MM.1S (cell line): ENCODE measurements around the gene PCCB.

Source experiments
- DNase-seq: peaks from one replicate; pipeline ENCODE4 v3.0.0-alpha.2; 2015
- H2AFZ ChIP-seq: fragments of 300-600 bp; sonication (generic); 2 replicates; pipeline ENCODE4 v1.6.0; 2016; ENCODE audit warnings: antibody characterized with exemption, low read length
- H3F3A ChIP-seq: fragments of 300-600 bp; sonication (generic); 2 replicates; pipeline ENCODE4 v1.6.1; 2016; ENCODE audit warnings: mild to moderate bottlenecking, antibody characterized with exemption, low read length, moderate library complexity, mixed read lengths; ENCODE audit not compliant: insufficient read depth
- H3K27ac ChIP-seq: fragments of 300-600 bp; sonication (generic); 2 replicates; pipeline ENCODE4 v1.5.1; 2016; ENCODE audit warnings: mild to moderate bottlenecking, low read length
- H3K27me3 ChIP-seq: fragments of 300-600 bp; sonication (generic); replicated peaks from 2 replicates; pipeline ENCODE4 v1.6.0; 2016; ENCODE audit warnings: low read length; ENCODE audit not compliant: insufficient read depth
- H3K36me3 ChIP-seq: fragments of 300-600 bp; sonication (generic); replicated peaks from 2 replicates; pipeline ENCODE4 v1.6.1; 2016; ENCODE audit warnings: mild to moderate bottlenecking, low read length, mixed read lengths; ENCODE audit not compliant: insufficient read depth
- H3K4me1 ChIP-seq: fragments of 300-600 bp; sonication (generic); 2 replicates; pipeline ENCODE4 v1.6.1; 2016; ENCODE audit warnings: low read length, mixed read lengths
- H3K4me2 ChIP-seq: fragments of 300-600 bp; sonication (generic); 2 replicates; pipeline ENCODE4 v1.6.0; 2016; ENCODE audit warnings: low read depth, low read length
- H3K4me3 ChIP-seq: fragments of 300-600 bp; sonication (generic); 2 replicates; pipeline ENCODE4 v1.5.1; 2016; ENCODE audit warnings: low read length, mixed read lengths
- H3K79me2 ChIP-seq: fragments of 300-600 bp; sonication (generic); 2 replicates; pipeline ENCODE4 v1.6.1; 2016; ENCODE audit warnings: mixed run types, low read length, mixed read lengths
- H3K9ac ChIP-seq: fragments of 300-600 bp; sonication (generic); 2 replicates; pipeline ENCODE4 v1.6.1; 2016; ENCODE audit warnings: low read length, mixed read lengths
- H3K9me2 ChIP-seq: fragments of 300-600 bp; sonication (generic); replicated peaks from 2 replicates; pipeline ENCODE4 v1.6.1; 2016; ENCODE audit warnings: mild to moderate bottlenecking, low read length, mixed read lengths; ENCODE audit not compliant: insufficient read depth
- H3K9me3 ChIP-seq: fragments of 300-600 bp; sonication (generic); replicated peaks from 2 replicates; pipeline ENCODE4 v1.6.1; 2016; ENCODE audit warnings: mild to moderate bottlenecking, low read length, mixed read lengths; ENCODE audit not compliant: insufficient read depth
- H4K20me1 ChIP-seq: fragments of 300-600 bp; sonication (generic); 2 replicates; pipeline ENCODE4 v1.6.1; 2016; ENCODE audit warnings: mild to moderate bottlenecking, low read length, moderate library complexity, mixed read lengths; ENCODE audit not compliant: insufficient read depth
- CTCF ChIP-seq: fragments of 300-600 bp; sonication (generic); IDR thresholded peaks from 2 replicates; pipeline ENCODE4 v1.5.1; 2016; ENCODE audit warnings: antibody characterized with exemption, low read length, mixed read lengths
- EZH2 ChIP-seq: fragments of 300-600 bp; sonication (generic); optimal IDR thresholded peaks from 2 replicates; pipeline ENCODE3; 2017; ENCODE audit warnings: low read depth, mild to moderate bottlenecking, antibody characterized with exemption, low read length, mixed read lengths
- EZH2phosphoT487 ChIP-seq: fragments of 300-600 bp; sonication (generic); IDR thresholded peaks from 2 replicates; pipeline ENCODE4 v1.6.1; 2018; ENCODE audit warnings: antibody characterized with exemption, low read length

The PCCB gene

GRCh38 chr3:136236109-136236508, 14.0 kb upstream of the PCCB start:
- no peak for TF ChIP-seq EZH2
- no peak for TF ChIP-seq EZH2phosphoT487
- no peak for TF ChIP-seq CTCF
- Histone ChIP-seq H3K4me2 (no peak overlapping the region), H3K27me3 (no peaks in the 10 kb centered on the region; the same call in 1 of the 2 replicates)

GRCh38 chr3:136237103-136237502, 13.0 kb upstream of the PCCB start:
- Histone ChIP-seq H3K27me3 (no peaks in the 10 kb centered on the region), H3K79me2 (no peaks in the 10 kb centered on the region), H3F3A (no peaks in the 10 kb centered on the region), H3K9ac (no peak overlapping the region), H2AFZ (no peak overlapping the region), H4K20me1 (no peaks in the 10 kb centered on the region), H3K4me1 (peaks cover 4% of the 10 kb centered on the region), H3K4me3 (no peak overlapping the region), H3K36me3 (no peaks in the 10 kb centered on the region), H3K9me3 (no peaks in the 10 kb centered on the region), H3K9me2 (no peaks in the 10 kb centered on the region), H3K27ac (no peak overlapping the region), H3K4me2 (no peak overlapping the region)
- no peak for DNase-seq
- no peak for TF ChIP-seq EZH2phosphoT487
- no peak for TF ChIP-seq CTCF

More at GRCh38 chr3:136236109-136236508, 14.0 kb upstream of the PCCB start:
- Histone ChIP-seq H3K9me2 (no peaks in the 10 kb centered on the region), H4K20me1 (no peaks in the 10 kb centered on the region), H2AFZ (no peak overlapping the region), H3K4me1 (peaks cover 4% of the 10 kb centered on the region), H3K4me3 (no peak overlapping the region), H3K27ac (no peak overlapping the region), H3K9ac (no peak overlapping the region), H3K9me3 (no peaks in the 10 kb centered on the region), H3K79me2 (no peaks in the 10 kb centered on the region), H3K36me3 (no peaks in the 10 kb centered on the region), H3F3A (no peaks in the 10 kb centered on the region)
- DNase-seq, result no peak

- no peaks in the 10 kb centered on the region for H4K20me1 ChIP-seq
- no peak overlapping the region for H3K9ac ChIP-seq
- no peak overlapping the region for H3K27ac ChIP-seq
- H3K4me3 ChIP-seq, result no peak overlapping the region
- no peaks in the 10 kb centered on the region for H3K27me3 ChIP-seq
- no peaks in the 10 kb centered on the region for H3K9me3 ChIP-seq
- H2AFZ ChIP-seq, result no peak overlapping the region
- H3F3A ChIP-seq, result no peaks in the 10 kb centered on the region
- no peaks in the 10 kb centered on the region for H3K36me3 ChIP-seq
- no peaks in the 10 kb centered on the region for H3K9me2 ChIP-seq
- H3K4me1 ChIP-seq, result peaks cover 4% of the 10 kb centered on the region
- no peak for TF ChIP-seq EZH2phosphoT487
- H3K4me2 ChIP-seq, result no peak overlapping the region
- no peak for DNase-seq
- H3K79me2 ChIP-seq, result no peaks in the 10 kb centered on the region
These were observed 12.0 kb upstream of the PCCB start for GRCh38 chr3:136237961-136238649.

GRCh38 chr3:136239094-136239493, 11.0 kb upstream of the PCCB start:
- Histone ChIP-seq H3K79me2 (no peaks in the 10 kb centered on the region), H4K20me1 (no peaks in the 10 kb centered on the region), H3K4me2 (no peak overlapping the region)

More at GRCh38 chr3:136239094-136239493, 11.0 kb upstream of the PCCB start:
- no peaks in the 10 kb centered on the region for H3K27me3 ChIP-seq
- no peak for DNase-seq
- H3K36me3 ChIP-seq, result no peaks in the 10 kb centered on the region
- no peak overlapping the region for H3K27ac ChIP-seq
- TF ChIP-seq EZH2phosphoT487 (no peak), CTCF (no peak), EZH2 (no peak)
- H3K4me1 ChIP-seq, result no peaks in the 10 kb centered on the region
- H2AFZ ChIP-seq, result no peak overlapping the region
- H3K9ac ChIP-seq, result no peak overlapping the region
- no peak overlapping the region for H3K4me3 ChIP-seq
- H3F3A ChIP-seq, result no peaks in the 10 kb centered on the region
- H3K9me3 ChIP-seq, result no peaks in the 10 kb centered on the region
- H3K9me2 ChIP-seq, result no peaks in the 10 kb centered on the region
